Heart right ventricle (tissue), 16 donors: Measurements from ENCODE around the gene ZNF20. TPM values are rescaled to one million over a fixed set of nuclear protein-coding genes. Genes with fewer than 3 reads are reported as not detected.
A peak's percentile ranks its signal among the peaks of the same experiment; 100 is the strongest.

ENCODE experiments used
- ATAC-seq, 8 donors: fragments of 200-7000 bp; cut with Tn5 transposase; one replicate each; pipeline ENCODE4 v1.9.1; 2020; ENCODE audit warnings: mild to moderate bottlenecking in 8 of 8, moderate library complexity in 8 of 8, moderate number of reproducible peaks in 1 of 8
- DNase-seq, 2 donors: peaks; one replicate each; pipeline ENCODE4 v3.0.0-alpha.2; 2020
- H3K27ac ChIP-seq, 10 donors: fragments of 200-600 bp; sonication (generic) in 2 of 10; one replicate each; pipeline versions ENCODE4 v1.5.0 to v1.8.0; 2020 to 2022; ENCODE audit warnings: mild to moderate bottlenecking in 3 of 10
- H3K27me3 ChIP-seq, 7 donors: fragments of 200-600 bp; one replicate each; pipeline ENCODE4 v1.8.0; 2021 to 2022; ENCODE audit warnings: mild to moderate bottlenecking in 2 of 7
- H3K36me3 ChIP-seq, 9 donors: fragments of 200-600 bp; sonication (generic) in 1 of 9; one replicate each; pipeline versions ENCODE4 v1.5.0 to v1.8.0; 2020 to 2022; ENCODE audit warnings: mild to moderate bottlenecking in 2 of 9
- H3K4me1 ChIP-seq, 9 donors: fragments of 200-600 bp; sonication (generic) in 1 of 9; one replicate each; pipeline versions ENCODE4 v1.5.0 to v1.8.0; 2020 to 2022; ENCODE audit warnings: mild to moderate bottlenecking in 4 of 9
- H3K4me3 ChIP-seq, 10 donors: fragments of 200-600 bp; sonication (generic) in 2 of 10; one replicate each; pipeline versions ENCODE4 v1.5.0 to v1.8.0; 2020 to 2022; ENCODE audit warnings: mild to moderate bottlenecking in 7 of 10, moderate library complexity in 2 of 10
- H3K9me3 ChIP-seq, 11 donors: fragments of 200-600 bp in 10 of 11; sonication (generic) in 2 of 11; one replicate each; pipeline versions ENCODE4 v1.5.0 to v1.8.0; 2013 to 2022; ENCODE audit warnings: mild to moderate bottlenecking in 2 of 11, control low read depth in 1 of 11, moderate library complexity in 1 of 11
- WGBS, 2 donors: extraction: QIAGEN DNeasy Blood & Tissue Kit; methylation state at CpG; one replicate each; pipeline ENCODE4 v1.1.7; 2013; ENCODE audit warnings: inconsistent platforms in 1 of 2; 5-methylcytosine and 5-hydroxymethylcytosine counted together
- intact Hi-C, 10 donors: fragments of 100-400 bp; cut with DNase I; formaldehyde crosslinking; loops; one replicate each; pipeline versions ENCODE4 v1.11.1 to v1.14.2; 2022
- polyA plus RNA-seq, 2 donors: library from polyadenylated mRNA; stranded (reverse); fragments of 200-250 nt; gene quantifications; one replicate each; pipeline ENCODE4 v1.2.3, GENCODE V29; 2013
- total RNA-seq, 10 donors: library from RNA; stranded (reverse); fragmentation: NEBNext Ultra II Directional in 3 of 10; extraction: Animal tissue kit (Norgen Biotek cat#: 25700) in 3 of 10; gene quantifications; one replicate each; pipeline versions ENCODE4 v1.2.1 to v1.2.4, GENCODE V29; 2021 to 2023
- TF ChIP-seq, protein P1 (sequence below), 9 donors: fragments of 200-600 bp; sonication (generic) in 2 of 9; IDR thresholded peaks; one replicate each; pipeline versions ENCODE4 v1.5.0 to v1.8.0; 2021 to 2022; ENCODE audit warnings: antibody characterized with exemption in 9 of 9, mild to moderate bottlenecking in 5 of 9, moderate library complexity in 1 of 9
- donor health status: Arrhythmogenic right ventricular cardiomyopathy.
- donor health status: ischemic (EF 13 %, LVEDD 7.1; RV severe dilation, severe dysfunction).
- donor health status: healthy with polysubstance abuse.
- donor health status: DM: no; HTN: yes; CAD: no.
- donor health status: DM: no; HTN: no; CAD: no.
- donor health status: ischemic (EF 25% LVEDD 6.9; RV normal size, moderate dysfunction).
- donor health status: ischemic (EF 25% LVEDD 5.7; RV mildly dilated, moderate dysfunction).
- donor health status: healthy.
- donor health status: DM: yes; HTN: yes; CAD: no.
- donor health status: Ischemic cardiomyopathy.
- donor health status: ischemic (EF 35%, LVEDD 5.7; RV mildly dilated, moderate dysfunction).
- donor health status: nonischemic (EF 11% LVEDD 7.7; RV severe dilation, severe dysfunction).
- donor health status: DM: yes; HTN: yes; CAD: no.
- donor health status: PGD.
- donor health status: ischemic (EF 29% LVEDD 5.4; RV normal size, mild dysfunction).
- donor health status: nonischemic (EF 23%, LVEDD 6.1; RV moderate dilation, normal function).

ZNF20 gene
- total and polyA plus RNA-seq, 12 donors = 0.37 to 1.6 (median 0.95) TPM; not detected in 2

DNA sequence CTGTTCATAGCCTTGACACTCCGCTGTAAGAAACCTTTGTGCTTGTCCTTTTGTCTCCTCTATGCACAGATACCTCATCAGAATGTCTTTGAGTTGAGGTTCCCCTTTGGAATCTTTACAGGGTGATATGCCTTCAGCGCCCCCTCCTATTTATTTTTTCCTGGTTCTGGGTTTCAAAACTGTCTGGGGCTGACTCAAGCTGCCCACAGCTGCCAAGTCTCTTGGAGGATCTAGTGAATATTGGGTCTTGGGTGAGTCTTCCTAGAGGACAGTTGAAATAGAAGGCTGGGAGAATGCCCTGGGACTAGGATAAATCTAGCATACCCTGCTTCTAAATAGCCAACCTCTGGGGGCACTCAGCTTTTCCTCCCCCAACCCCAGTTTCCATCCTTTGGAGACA lies 23.7 kb upstream of the ZNF20 start:
- Histone ChIP-seq H3K27ac (peak overlapping the region; percentile 88 to 98 (median 95)), H3K9me3 (no peaks in the 10 kb centered on the region), H3K27me3 (no peaks in the 10 kb centered on the region), H3K36me3 (peaks cover 0 to 26% (median 0%) of the 10 kb centered on the region in 9 donors), H3K4me1 (peaks cover 6 to 43% (median 41%) of the 10 kb centered on the region in 9 donors), H3K4me3 (peak overlapping the region; percentile 76 to 98 (median 87))
- intact Hi-C loops = no loop called here
- ATAC-seq = no peak
- DNase-seq = no peak
- TF ChIP-seq, protein P1, sequence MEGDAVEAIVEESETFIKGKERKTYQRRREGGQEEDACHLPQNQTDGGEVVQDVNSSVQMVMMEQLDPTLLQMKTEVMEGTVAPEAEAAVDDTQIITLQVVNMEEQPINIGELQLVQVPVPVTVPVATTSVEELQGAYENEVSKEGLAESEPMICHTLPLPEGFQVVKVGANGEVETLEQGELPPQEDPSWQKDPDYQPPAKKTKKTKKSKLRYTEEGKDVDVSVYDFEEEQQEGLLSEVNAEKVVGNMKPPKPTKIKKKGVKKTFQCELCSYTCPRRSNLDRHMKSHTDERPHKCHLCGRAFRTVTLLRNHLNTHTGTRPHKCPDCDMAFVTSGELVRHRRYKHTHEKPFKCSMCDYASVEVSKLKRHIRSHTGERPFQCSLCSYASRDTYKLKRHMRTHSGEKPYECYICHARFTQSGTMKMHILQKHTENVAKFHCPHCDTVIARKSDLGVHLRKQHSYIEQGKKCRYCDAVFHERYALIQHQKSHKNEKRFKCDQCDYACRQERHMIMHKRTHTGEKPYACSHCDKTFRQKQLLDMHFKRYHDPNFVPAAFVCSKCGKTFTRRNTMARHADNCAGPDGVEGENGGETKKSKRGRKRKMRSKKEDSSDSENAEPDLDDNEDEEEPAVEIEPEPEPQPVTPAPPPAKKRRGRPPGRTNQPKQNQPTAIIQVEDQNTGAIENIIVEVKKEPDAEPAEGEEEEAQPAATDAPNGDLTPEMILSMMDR (IDR thresholded peaks at IDR 0.05) = no peak
- 8 to 13% methylated on average over 2 of the region's 2 CpGs for WGBS, 2 donors

DNA sequence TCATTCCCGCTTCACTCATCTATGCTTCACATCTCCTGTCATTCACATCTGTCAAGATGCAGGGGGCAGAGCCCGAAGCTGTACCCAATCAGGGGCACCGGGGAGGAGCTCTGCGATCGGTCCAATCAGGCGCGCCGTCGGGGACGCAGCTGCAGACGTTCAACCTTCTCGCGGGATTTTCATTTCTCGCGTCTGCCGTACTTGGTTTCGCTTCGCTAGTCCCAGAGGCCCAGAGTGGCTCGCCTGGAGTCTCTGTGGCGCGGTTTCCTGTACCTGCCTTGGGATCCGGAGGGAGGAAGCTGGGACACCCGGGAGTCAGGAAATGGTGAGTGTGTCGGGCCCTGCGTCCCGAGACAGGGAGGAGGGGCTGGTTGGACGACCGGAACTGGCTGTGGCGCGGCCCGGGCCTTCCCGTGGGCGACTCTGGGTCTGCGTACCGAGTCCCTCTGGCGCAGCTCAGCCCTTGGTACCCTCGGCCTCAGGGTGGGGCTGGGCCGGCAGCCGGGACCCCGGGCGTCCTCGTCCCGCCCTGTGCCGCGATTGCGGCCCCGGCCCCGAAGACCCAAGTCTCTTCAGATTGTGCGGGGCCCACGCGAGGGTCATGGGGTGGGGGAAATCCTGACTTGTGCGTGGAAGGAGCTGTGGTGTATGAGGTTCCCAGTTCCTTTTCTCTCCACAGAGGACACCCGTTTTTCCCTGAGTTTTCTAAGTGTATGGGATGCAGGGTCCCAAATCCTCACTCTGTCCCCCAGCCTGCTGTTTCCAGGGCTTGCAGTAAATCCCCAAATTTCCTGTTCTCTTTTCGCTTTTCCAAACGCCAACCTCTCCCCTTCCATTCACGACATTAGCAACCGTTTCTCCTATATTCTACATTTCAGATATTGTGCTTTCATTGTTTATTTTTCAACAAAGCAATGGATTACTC lies 23.0 kb upstream of the ZNF20 start, which contains the start of gene ZNF136:
TSS of gene ZNF136 (plus strand) at position 215 of the 925 bp plus-strand sequence. CDS start at position 323, 108 bp downstream.
- Histone ChIP-seq H3K27ac (peak within 1 kb of the TSS; percentile 88 to 98 (median 95)), H3K36me3 (peaks cover 0 to 20% (median 0%) of the 10 kb centered on the region in 9 donors), H3K27me3 (no peaks in the 10 kb centered on the region), H3K4me1 (peaks cover 6 to 43% (median 41%) of the 10 kb centered on the region in 9 donors), H3K4me3 (peak within 1 kb of the TSS; percentile 76 to 98 (median 87)), H3K9me3 (no peaks in the 10 kb centered on the region)
- 0% methylated on average over 47 to 57 of the region's 57 CpGs for WGBS, 2 donors
- TF ChIP-seq, protein P1 (IDR thresholded peaks at IDR 0.05) = no peak
- ATAC-seq (peak; percentile 97 to 99 (median 99)), DNase-seq (peak; percentile 93 to 98)
- intact Hi-C loops = no loop called here

DNA sequence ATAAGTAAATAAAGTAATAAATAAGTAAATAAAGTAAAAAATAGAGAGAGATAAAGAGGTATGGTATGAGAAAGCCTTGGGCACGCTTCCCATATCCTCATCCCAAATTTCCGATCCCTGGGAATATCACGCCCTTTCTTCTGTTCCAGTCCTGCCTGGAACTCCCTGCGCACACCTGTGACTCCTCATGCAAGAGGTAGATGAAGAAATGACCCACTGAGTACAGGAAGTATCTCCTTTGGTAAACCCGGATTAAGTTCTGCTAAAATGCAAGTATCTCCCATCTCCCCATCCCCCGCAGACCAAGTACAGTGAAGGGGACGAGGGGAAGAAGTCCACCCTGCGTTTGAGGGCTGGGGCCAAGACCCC lies 22.3 kb upstream of the ZNF20 start:
- intact Hi-C loops = no loop called here
- TF ChIP-seq, protein P1 (IDR thresholded peaks at IDR 0.05) = no peak
- Histone ChIP-seq H3K36me3 (peaks cover 0 to 16% (median 0%) of the 10 kb centered on the region in 9 donors), H3K4me3 (peak overlapping the region; percentile 76 to 98 (median 87)), H3K27ac (peak overlapping the region in 8 of 10 donors; percentile 92 to 98 (median 96)), H3K9me3 (no peaks in the 10 kb centered on the region), H3K4me1 (peaks cover 6 to 43% (median 41%) of the 10 kb centered on the region in 9 donors), H3K27me3 (no peaks in the 10 kb centered on the region)
- DNase-seq (no peak), ATAC-seq (no peak)
- WGBS, 2 donors = 11 to 16% methylated on average over 8 of the region's 8 CpGs

DNA sequence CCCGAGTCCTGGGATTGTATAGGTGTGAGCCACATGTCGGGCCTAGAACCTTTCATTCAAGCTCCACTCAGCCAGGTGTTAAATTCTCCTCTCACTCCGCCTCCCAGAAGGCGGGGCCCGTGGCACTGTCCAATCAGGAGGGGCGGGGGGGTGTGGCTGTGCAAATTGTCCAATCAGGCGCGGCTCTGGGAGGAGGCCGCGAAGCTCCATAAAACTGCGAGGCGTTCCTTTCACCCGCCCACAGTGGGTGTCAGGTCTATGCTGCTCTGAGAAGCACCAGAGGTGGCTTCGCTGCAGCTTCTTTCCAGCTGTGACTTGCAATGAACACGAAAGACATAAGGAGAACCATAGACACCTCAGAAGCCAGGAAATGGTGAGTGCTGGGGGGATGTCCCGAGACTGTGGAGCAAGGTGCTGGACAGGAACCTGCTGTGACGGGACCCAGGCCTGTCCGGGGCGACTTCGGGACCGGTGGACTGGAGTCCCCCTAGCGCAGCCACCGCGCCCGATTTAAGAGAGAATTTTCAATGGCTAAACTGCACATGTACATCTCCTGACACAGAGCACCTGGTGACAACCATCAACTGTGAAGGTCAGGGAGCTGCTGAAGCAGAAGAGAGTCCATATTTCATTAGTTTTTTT lies 19.7 kb upstream of the ZNF20 start:
- 94% methylated on average over 25 of the region's 25 CpGs for WGBS, 2 donors
- TF ChIP-seq, protein P1 (IDR thresholded peaks at IDR 0.05) = no peak
- ATAC-seq (no peak), DNase-seq (no peak)
- H3K27ac ChIP-seq = no peak overlapping the region
- H3K4me1 ChIP-seq = peaks cover 6 to 39% (median 32%) of the 10 kb centered on the region in 9 donors
- H3K27me3 ChIP-seq = no peaks in the 10 kb centered on the region
- H3K4me3 ChIP-seq = no peak overlapping the region
- peaks cover 0 to 4% (median 0%) of the 10 kb centered on the region in 9 donors for H3K36me3 ChIP-seq
- no peaks in the 10 kb centered on the region for H3K9me3 ChIP-seq
- intact Hi-C loops = no loop called here
